BJ (cell line): Measurements from ENCODE around the gene SRPRB. TPM values are rescaled to one million over a fixed set of nuclear protein-coding genes. Genes with fewer than 3 reads are reported as not detected.

Experiments used
- CTCF ChIA-PET: fragments of 350-600 bp; formaldehyde crosslinking; extraction: SDS; loops from one replicate; lab custom pipeline; 2021; ENCODE audit warnings: antibody characterized with exemption, inconsistent platforms; lab: Yijun Ruan, JAX
- POLR2A ChIA-PET: fragments of 300-600 bp; sonication (Branson Sonifier 250); formaldehyde crosslinking; extraction: SDS; loops from one replicate; lab custom pipeline; 2021; ENCODE audit warnings: antibody characterized with exemption; lab: Charles Lee
- DNase-seq: peaks from one replicate; pipeline ENCODE4 v3.0.0-alpha.2; 2011; ENCODE audit warnings: low read depth
- H3K27me3 ChIP-seq: 2 replicates; pipeline ENCODE4 v1.6.0; 2011; ENCODE audit warnings: low read length; ENCODE audit not compliant: control insufficient read depth, insufficient read depth
- H3K36me3 ChIP-seq: 2 replicates; pipeline ENCODE4 v1.5.1; 2011; ENCODE audit warnings: low read length; ENCODE audit not compliant: control insufficient read depth, insufficient read depth
- H3K4me3 ChIP-seq: 2 replicates; pipeline ENCODE4 v1.5.1; 2011; ENCODE audit warnings: low read depth, mild to moderate bottlenecking, control low read depth, low read length
- CTCF ChIP-seq: IDR thresholded peaks from 2 replicates; pipeline ENCODE4 v1.5.1; 2011; ENCODE audit warnings: low read depth, mild to moderate bottlenecking, control low read depth, inconsistent platforms, low read length, moderate library complexity; ENCODE audit not compliant: insufficient read depth
- polyA plus RNA-seq: library from polyadenylated mRNA; depleted of rRNA; stranded (reverse); fragments of >200 nt; gene quantifications from 2 replicates; pipeline ENCODE4 v1.2.3, GENCODE V29; 2011

The SRPRB gene
- polyA plus RNA-seq, 1 experiment: 36.0 TPM

- POLR2A ChIA-PET: no interaction called here
- no peaks in the 10 kb centered on the region for H3K36me3 ChIP-seq
- no peak overlapping the region for H3K4me3 ChIP-seq
- CTCF ChIA-PET: interaction anchor here (0.8 to 1.2 kb wide), 2 partner anchors 10 to 14 kb away, joined by 3 read pairs; no protein-coding TSS in a partner anchor
- TF ChIP-seq CTCF: no peak
- H3K27me3 ChIP-seq: peaks cover 3% of the 10 kb centered on the region
- no peak for DNase-seq
Measured at GRCh38 chr3:133833880-133834620, 28.4 kb downstream of the SRPRB start.

GRCh38 chr3:133834621-133835417 is 29.2 kb downstream of the SRPRB start:
- ChIA-PET POLR2A (no interaction called here), CTCF (interaction anchor here (0.8 kb wide), 1 partner anchor 9 kb away, joined by 3 read pairs; no protein-coding TSS in a partner anchor)
- DNase-seq: no peak
- Histone ChIP-seq H3K36me3 (no peaks in the 10 kb centered on the region), H3K27me3 (peaks cover 3% of the 10 kb centered on the region), H3K4me3 (no peak overlapping the region)
- no peak for TF ChIP-seq CTCF

- Histone ChIP-seq H3K36me3 (no peaks in the 10 kb centered on the region), H3K27me3 (peaks cover 1% of the 10 kb centered on the region; the same call in 1 of the 2 replicates), H3K4me3 (no peak overlapping the region)
- ChIA-PET POLR2A (no interaction called here), CTCF (no interaction called here)
- DNase-seq: no peak
- no peak for TF ChIP-seq CTCF
Measured at GRCh38 chr3:133835418-133835743, 29.8 kb downstream of the SRPRB start.

- Histone ChIP-seq H3K27me3 (peaks cover 1% of the 10 kb centered on the region; the same call in 1 of the 2 replicates), H3K36me3 (no peaks in the 10 kb centered on the region), H3K4me3 (no peak overlapping the region)
- ChIA-PET CTCF (no interaction called here), POLR2A (no interaction called here)
- TF ChIP-seq CTCF: no peak
- DNase-seq: no peak
Measured at GRCh38 chr3:133835961-133836360, 30.3 kb downstream of the SRPRB start.

GRCh38 chr3:133836497-133837158 is 31.0 kb downstream of the SRPRB start:
- DNase-seq: no peak
- Histone ChIP-seq H3K36me3 (no peaks in the 10 kb centered on the region), H3K27me3 (peaks cover 1% of the 10 kb centered on the region; the same call in 1 of the 2 replicates), H3K4me3 (no peak overlapping the region)
- POLR2A ChIA-PET: no interaction called here
- CTCF ChIA-PET: no interaction called here
- TF ChIP-seq CTCF: no peak
